HG03378 (cell line): ENCODE measurements around the gene SLC35F1.
"Not testable (repeated sequence)": the region's sequence is repeated elsewhere in the genome, so short reads cannot be mapped to it uniquely, and the experiment has no call there.

Experiments
- ATAC-seq: cut with Tn5 transposase; IDR thresholded peaks from one replicate; pipeline ENCODE4 v1.9.1; 2021; ENCODE audit warnings: mild to moderate bottlenecking, moderate library complexity; ENCODE audit not compliant: unreplicated experiment

Gene SLC35F1

GRCh38 chr6:117906958-117907600, at the start of gene SLC35F1:
Gene SLC35F1, plus strand, starts transcription at chr6:117907264.
- ATAC-seq = peak; percentile 45

- not testable (repeated sequence) for ATAC-seq
Observed at GRCh38 chr6:117858601-117859000, 48.5 kb upstream of the SLC35F1 start.

- no peak for ATAC-seq
Observed at GRCh38 chr6:117861545-117861944, 45.5 kb upstream of the SLC35F1 start.

GRCh38 chr6:117866561-117866960, 40.5 kb upstream of the SLC35F1 start:
- no peak for ATAC-seq

GRCh38 chr6:117870486-117871242, 36.4 kb upstream of the SLC35F1 start:
- peak; percentile 90 for ATAC-seq

- ATAC-seq = no peak
Observed at GRCh38 chr6:117880824-117881223, 26.2 kb upstream of the SLC35F1 start.

GRCh38 chr6:117890172-117890571, 16.9 kb upstream of the SLC35F1 start:
- no peak for ATAC-seq

GRCh38 chr6:117906507-117906957, 532 bp upstream of the SLC35F1 start:
- peak; percentile 73 for ATAC-seq

- ATAC-seq = no peak
Observed at GRCh38 chr6:117907601-117908245, 659 bp downstream of the SLC35F1 start.

GRCh38 chr6:117908246-117909068, 1.4 kb downstream of the SLC35F1 start:
- ATAC-seq = no peak

- ATAC-seq = no peak
Observed at GRCh38 chr6:117909638-117910037, 2.6 kb downstream of the SLC35F1 start.

GRCh38 chr6:117910549-117910948, 3.5 kb downstream of the SLC35F1 start:
- ATAC-seq = no peak

GRCh38 chr6:117911150-117911549, 4.1 kb downstream of the SLC35F1 start:
- ATAC-seq = no peak

GRCh38 chr6:117911660-117912059, 4.6 kb downstream of the SLC35F1 start:
- no peak for ATAC-seq

- no peak for ATAC-seq
Observed at GRCh38 chr6:117915846-117916245, 8.8 kb downstream of the SLC35F1 start.

- no peak for ATAC-seq
Observed at GRCh38 chr6:117916483-117916882, 9.4 kb downstream of the SLC35F1 start.

- no peak for ATAC-seq
Observed at GRCh38 chr6:117917176-117917575, 10.1 kb downstream of the SLC35F1 start.

- no peak for ATAC-seq
Observed at GRCh38 chr6:117918454-117918853, 11.4 kb downstream of the SLC35F1 start.

- no peak for ATAC-seq
Observed at GRCh38 chr6:117919275-117919674, 12.2 kb downstream of the SLC35F1 start.

- ATAC-seq = no peak
Observed at GRCh38 chr6:117919775-117920729, 13.0 kb downstream of the SLC35F1 start.
